ENCODE measurements around the gene NCOA7. TPM values are rescaled to one million over a fixed set of nuclear protein-coding genes. Genes with fewer than 3 reads are reported as not detected.

The NCOA7 gene
- total RNA-seq, 1 experiment from 2014 or later: 9.4 TPM

GRCh38 chr6:125962900-125963497, 172.2 kb downstream of the NCOA7 start:
- Histone ChIP-seq H2AK5ac (ENCODE audit: insufficient read length, low read length) (no peak overlapping the region), H3K14ac (ENCODE audit: insufficient read depth, low read length) (no peak overlapping the region), H3K4me2 (ENCODE audit: insufficient read depth, insufficient read length, low read length) (no peak overlapping the region), H2AFZ (ENCODE audit: low read length) (no peak overlapping the region), H2BK20ac (ENCODE audit: low read depth, low read length, poor library complexity, severe bottlenecking) (no peak overlapping the region), H3K79me2 (ENCODE audit: insufficient read depth, low read length) (no peaks in the 10 kb centered on the region), H3K27me3 (ENCODE audit: insufficient read depth, low read length) (no peaks in the 10 kb centered on the region), H2BK120ac (ENCODE audit: low read depth, low read length, poor library complexity, severe bottlenecking) (no peak overlapping the region), H2BK5ac (ENCODE audit: insufficient read length, low read length) (no peak overlapping the region), H3T11ph (ENCODE audit: low read length) (no peak overlapping the region), H3K18ac (ENCODE audit: insufficient read length, low read depth, low read length) (no peak overlapping the region), H4K5ac (ENCODE audit: insufficient read length, low read depth, low read length) (no peak overlapping the region), H3K4ac (ENCODE audit: low read depth, low read length) (no peak overlapping the region), H3K23me2 (ENCODE audit: insufficient read length, low read depth, low read length, poor library complexity, severe bottlenecking) (no peaks in the 10 kb centered on the region), H3K9ac (ENCODE audit: extremely low read depth, insufficient read length, low read length) (no peak overlapping the region), H2BK15ac (ENCODE audit: low read depth, low read length) (no peak overlapping the region), H3K79me1 (ENCODE audit: insufficient read depth, low read depth, low read length, poor library complexity, severe bottlenecking) (no peaks in the 10 kb centered on the region), H3K27ac (ENCODE audit: insufficient read length, low read depth, low read length) (no peak overlapping the region), H4K20me1 (ENCODE audit: control insufficient read depth, insufficient read depth, insufficient read length) (no peaks in the 10 kb centered on the region), H4K91ac (ENCODE audit: insufficient read length, low read depth, low read length) (no peak overlapping the region), H3K56ac (ENCODE audit: insufficient read length, low read depth, low read length) (no peak overlapping the region), H2BK12ac (ENCODE audit: insufficient read length, low read depth, low read length) (no peak overlapping the region), H3K23ac (ENCODE audit: insufficient read length, low read depth, low read length) (no peak overlapping the region), H4K8ac (replicated peaks; ENCODE audit: insufficient read length, low read depth, low read length) (no peak overlapping the region), H3K9me3 (ENCODE audit: control insufficient read depth, low read depth, low read length) (no peaks in the 10 kb centered on the region), H3K4me1 (ENCODE audit: insufficient read depth, low read length) (0 out of 2 replicates have a peak, but pooled peaks cover under 1% of the 10 kb centered on the region)
- Mint-ChIP-seq H3K4me3 (peak overlapping the region in 1 of 2 experiments; percentile 48; a peak in 1 of 5 replicates), H3K36me3 (ENCODE audit: insufficient read depth in 1 of 3, low read depth in 3 of 3) (peaks cover under 1 to 4% (median 2%) of the 10 kb centered on the region in 3 experiments; a peak in 3 of 7 replicates), H3K27ac (no peak overlapping the region; a peak in 1 of 7 replicates), H3K9me3 (no peaks in the 10 kb centered on the region), H3K27me3 (ENCODE audit: low read depth) (no peaks in the 10 kb centered on the region), H3K4me1 (no peaks in the 10 kb centered on the region; a peak in 1 of 4 replicates)
- WGBS (ENCODE audit: extremely low coverage, insufficient read length, low lambda C conversion rate): no CpG with 5 or more reads among the region's 8 CpGs
- TF ChIP-seq CTCF (conservative IDR thresholded peaks at IDR 0.05): no peak
- DNase-seq: no peak
